Liver (tissue), 3 donors: Measurements from ENCODE around the gene MT1E.

ENCODE experiments used
- CTCF ChIP-seq: fragments of 150-350 bp; IDR thresholded peaks from 2 replicates; pipeline ENCODE4 v1.5.1; 2017; ENCODE audit warnings: improper control_type of control experiment, low read depth, low read length; ENCODE audit not compliant: missing input control
- JUND ChIP-seq, 2 donors: IDR thresholded peaks; 2 replicates each; pipeline ENCODE4 v1.6.1; 2016; ENCODE audit warnings: antibody characterized with exemption in 2 of 2
- donor health status: healthy.
- donor health status: healthy.

- no peak for TF ChIP-seq JUND (IDR thresholded peaks at IDR 0.05)
- TF ChIP-seq CTCF = no peak
Measured at GRCh38 chr16:56670620-56670934, 45.0 kb downstream of the MT1E start.
